Prostate gland (tissue), 2 donors: Measurements from ENCODE around the gene INTS15. TPM values are rescaled to one million over a fixed set of nuclear protein-coding genes. Genes with fewer than 3 reads are reported as not detected.

Experiments used
- DNase-seq: peaks from one replicate; pipeline ENCODE4 v3.0.0-alpha.2; 2019; ENCODE audit warnings: low spot score
- H3K27ac ChIP-seq, 2 donors: fragments of 200-600 bp; sonication (generic); 2 replicates each; pipeline ENCODE4 v1.5.1; 2017 to 2019
- H3K27me3 ChIP-seq: fragments of 200-600 bp; sonication (generic); replicated peaks from 2 replicates; pipeline ENCODE4 v1.5.1; 2019; ENCODE audit not compliant: insufficient read depth
- H3K36me3 ChIP-seq, 2 donors: fragments of 200-600 bp; sonication (generic); 1 replicate in 1 of 2; 2 replicates in 1 of 2; pipeline versions ENCODE4 v1.5.1 to v1.8.1; 2017 to 2019
- H3K4me1 ChIP-seq: fragments of 200-600 bp; sonication (generic); replicated peaks from 2 replicates; pipeline ENCODE4 v1.5.1; 2019
- H3K4me3 ChIP-seq, 2 donors: fragments of 200-600 bp; sonication (generic); 2 replicates each; pipeline ENCODE4 v1.5.1; 2017 to 2019
- H3K9me3 ChIP-seq: fragments of 200-600 bp; sonication (generic); 2 replicates; pipeline ENCODE4 v1.5.1; 2017
- POLR2A ChIP-seq: fragments of 450-650 bp; IDR thresholded peaks from one replicate; pipeline ENCODE4 v1.6.1; 2016; ENCODE audit warnings: antibody characterized with exemption, mild to moderate bottlenecking
- POLR2AphosphoS5 ChIP-seq: sonication (generic); formaldehyde crosslinking; IDR thresholded peaks from one replicate; pipeline ENCODE4 v1.6.1; 2017; ENCODE audit warnings: antibody characterized with exemption
- WGBS: methylation state at CpG from one replicate; pipeline ENCODE4 v1.1.5; 2018; 5-methylcytosine and 5-hydroxymethylcytosine counted together
- intact Hi-C: fragments of 100-400 bp; cut with DNase I; formaldehyde crosslinking; loops from one replicate; pipeline ENCODE4 v1.14.2; 2022
- total RNA-seq, 2 donors: library from RNA; depleted of rRNA; stranded (reverse); fragments of >200 nt; gene quantifications; one replicate each; pipeline ENCODE4 v1.1.0, GENCODE V29; 2016
- TF ChIP-seq, protein P1 (sequence below), 4 experiments: fragments of 200-600 bp in 2 of 4; fragments of 450-650 bp in 2 of 4; sonication (generic) in 2 of 4; IDR thresholded peaks; 1 replicate in 3 of 4; 2 replicates in 1 of 4; pipeline ENCODE4 v1.5.1; 2016 to 2019; ENCODE audit warnings: antibody characterized with exemption in 4 of 4, mild to moderate bottlenecking in 2 of 4, moderate library complexity in 2 of 4

INTS15 gene
- total RNA-seq, 2 donors from 2014 or later = 38.3 to 38.7 TPM

- Histone ChIP-seq H3K27ac (no peak overlapping the region), H3K4me3 (no peak overlapping the region), H3K9me3 (no peaks in the 10 kb centered on the region), H3K36me3 (peaks cover 0 to 16% of the 10 kb centered on the region in 2 donors), H3K27me3 (no peaks in the 10 kb centered on the region), H3K4me1 (peaks cover 6% of the 10 kb centered on the region)
- TF ChIP-seq POLR2AphosphoS5 (no peak), POLR2A (no peak)
- TF ChIP-seq, protein P1, sequence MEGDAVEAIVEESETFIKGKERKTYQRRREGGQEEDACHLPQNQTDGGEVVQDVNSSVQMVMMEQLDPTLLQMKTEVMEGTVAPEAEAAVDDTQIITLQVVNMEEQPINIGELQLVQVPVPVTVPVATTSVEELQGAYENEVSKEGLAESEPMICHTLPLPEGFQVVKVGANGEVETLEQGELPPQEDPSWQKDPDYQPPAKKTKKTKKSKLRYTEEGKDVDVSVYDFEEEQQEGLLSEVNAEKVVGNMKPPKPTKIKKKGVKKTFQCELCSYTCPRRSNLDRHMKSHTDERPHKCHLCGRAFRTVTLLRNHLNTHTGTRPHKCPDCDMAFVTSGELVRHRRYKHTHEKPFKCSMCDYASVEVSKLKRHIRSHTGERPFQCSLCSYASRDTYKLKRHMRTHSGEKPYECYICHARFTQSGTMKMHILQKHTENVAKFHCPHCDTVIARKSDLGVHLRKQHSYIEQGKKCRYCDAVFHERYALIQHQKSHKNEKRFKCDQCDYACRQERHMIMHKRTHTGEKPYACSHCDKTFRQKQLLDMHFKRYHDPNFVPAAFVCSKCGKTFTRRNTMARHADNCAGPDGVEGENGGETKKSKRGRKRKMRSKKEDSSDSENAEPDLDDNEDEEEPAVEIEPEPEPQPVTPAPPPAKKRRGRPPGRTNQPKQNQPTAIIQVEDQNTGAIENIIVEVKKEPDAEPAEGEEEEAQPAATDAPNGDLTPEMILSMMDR (IDR thresholded peaks at IDR 0.05) = no peak
- intact Hi-C loops = loop anchor here (5.0 kb wide), 1 partner anchor 68 kb away; the partner anchor contains the start of gene ZNF12
- no peak for DNase-seq
- 77% methylated on average over 4 of the region's 4 CpGs for WGBS
Measured at GRCh38 chr7:6639032-6639431, 49.2 kb downstream of the INTS15 start.

- Histone ChIP-seq H3K36me3 (peaks cover 5 to 19% of the 10 kb centered on the region in 2 donors), H3K4me1 (peaks cover 6% of the 10 kb centered on the region), H3K9me3 (no peaks in the 10 kb centered on the region), H3K4me3 (no peak overlapping the region), H3K27me3 (no peaks in the 10 kb centered on the region), H3K27ac (no peak overlapping the region)
- intact Hi-C loops = loop anchor here (5.0 kb wide), 1 partner anchor 68 kb away; the partner anchor contains the start of gene ZNF12
- no peak for DNase-seq
- WGBS = 87% methylated on average over 11 of the region's 11 CpGs
- TF ChIP-seq POLR2A (no peak), POLR2AphosphoS5 (no peak)
- TF ChIP-seq, protein P1 (IDR thresholded peaks at IDR 0.05) = no peak
Measured at GRCh38 chr7:6639627-6640026, 49.8 kb downstream of the INTS15 start.

GRCh38 chr7:6640246-6640721 lies 50.5 kb downstream of the INTS15 start:
- H3K27me3 ChIP-seq = no peaks in the 10 kb centered on the region
- no peak overlapping the region for H3K4me3 ChIP-seq
- no peaks in the 10 kb centered on the region for H3K9me3 ChIP-seq
- peaks cover 7 to 26% of the 10 kb centered on the region in 2 donors for H3K36me3 ChIP-seq
- no peak for DNase-seq
- peaks cover 6% of the 10 kb centered on the region for H3K4me1 ChIP-seq
- TF ChIP-seq, protein P1 (IDR thresholded peaks at IDR 0.05) = no peak
- TF ChIP-seq POLR2A = no peak
- no peak for TF ChIP-seq POLR2AphosphoS5
- intact Hi-C loops = no loop called here
- 67% methylated on average over 11 of the region's 11 CpGs for WGBS
- no peak overlapping the region for H3K27ac ChIP-seq

GRCh38 chr7:6641305-6642035 lies 51.6 kb downstream of the INTS15 start:
- intact Hi-C loops = no loop called here
- H3K27me3 ChIP-seq = no peaks in the 10 kb centered on the region
- H3K4me1 ChIP-seq = peaks cover 6% of the 10 kb centered on the region
- peaks cover 7 to 27% of the 10 kb centered on the region in 2 donors for H3K36me3 ChIP-seq
- no peak overlapping the region for H3K27ac ChIP-seq
- no peaks in the 10 kb centered on the region for H3K9me3 ChIP-seq
- WGBS = 89% methylated on average over 15 of the region's 15 CpGs
- DNase-seq = no peak
- TF ChIP-seq, protein P1 (IDR thresholded peaks at IDR 0.05) = no peak
- TF ChIP-seq POLR2A (no peak), POLR2AphosphoS5 (no peak)
- H3K4me3 ChIP-seq = no peak overlapping the region
